ENCODE measurements around the gene BIRC6.

GRCh38 chr2:32564417-32565035, 207.7 kb downstream of the BIRC6 start:
- TF ChIP-seq, protein P1, sequence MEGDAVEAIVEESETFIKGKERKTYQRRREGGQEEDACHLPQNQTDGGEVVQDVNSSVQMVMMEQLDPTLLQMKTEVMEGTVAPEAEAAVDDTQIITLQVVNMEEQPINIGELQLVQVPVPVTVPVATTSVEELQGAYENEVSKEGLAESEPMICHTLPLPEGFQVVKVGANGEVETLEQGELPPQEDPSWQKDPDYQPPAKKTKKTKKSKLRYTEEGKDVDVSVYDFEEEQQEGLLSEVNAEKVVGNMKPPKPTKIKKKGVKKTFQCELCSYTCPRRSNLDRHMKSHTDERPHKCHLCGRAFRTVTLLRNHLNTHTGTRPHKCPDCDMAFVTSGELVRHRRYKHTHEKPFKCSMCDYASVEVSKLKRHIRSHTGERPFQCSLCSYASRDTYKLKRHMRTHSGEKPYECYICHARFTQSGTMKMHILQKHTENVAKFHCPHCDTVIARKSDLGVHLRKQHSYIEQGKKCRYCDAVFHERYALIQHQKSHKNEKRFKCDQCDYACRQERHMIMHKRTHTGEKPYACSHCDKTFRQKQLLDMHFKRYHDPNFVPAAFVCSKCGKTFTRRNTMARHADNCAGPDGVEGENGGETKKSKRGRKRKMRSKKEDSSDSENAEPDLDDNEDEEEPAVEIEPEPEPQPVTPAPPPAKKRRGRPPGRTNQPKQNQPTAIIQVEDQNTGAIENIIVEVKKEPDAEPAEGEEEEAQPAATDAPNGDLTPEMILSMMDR (IDR thresholded peaks at IDR 0.05) = no peak
- TF ChIP-seq POLR2A (IDR thresholded peaks at IDR 0.05) = no peak

Measured in heart left ventricle (tissue), 13 donors.